Ecto neural progenitor cell (in vitro differentiated cells): ENCODE measurements around the gene DNAAF5.
"Not testable (repeated sequence)": the region's sequence is repeated elsewhere in the genome, so short reads cannot be mapped to it uniquely, and the experiment has no call there.

ENCODE experiments used
- DNase-seq: peaks from one replicate; pipeline ENCODE4 v3.0.0-alpha.2; 2018; ENCODE audit warnings: low spot score

The DNAAF5 gene

GRCh38 chr7:730501-731439 lies 4.3 kb downstream of the DNAAF5 start:
- peak; percentile 39 for DNase-seq

GRCh38 chr7:731440-732085 lies 5.1 kb downstream of the DNAAF5 start:
- DNase-seq = no peak

GRCh38 chr7:732094-732541 lies 5.6 kb downstream of the DNAAF5 start:
- DNase-seq = peak; percentile 43

GRCh38 chr7:732556-732955 lies 6.1 kb downstream of the DNAAF5 start:
- no peak for DNase-seq

GRCh38 chr7:734214-734613 lies 7.7 kb downstream of the DNAAF5 start:
- no peak for DNase-seq

- DNase-seq = no peak
Measured at GRCh38 chr7:734808-735207, 8.3 kb downstream of the DNAAF5 start.

GRCh38 chr7:738241-738640 lies 11.7 kb downstream of the DNAAF5 start:
- DNase-seq = no peak

- DNase-seq = no peak
Measured at GRCh38 chr7:738723-739454, 12.4 kb downstream of the DNAAF5 start.

- no peak for DNase-seq
Measured at GRCh38 chr7:739455-739982, 13.0 kb downstream of the DNAAF5 start.

- no peak for DNase-seq
Measured at GRCh38 chr7:739983-740942, 13.8 kb downstream of the DNAAF5 start.

- no peak for DNase-seq
Measured at GRCh38 chr7:741191-741671, 14.7 kb downstream of the DNAAF5 start.

GRCh38 chr7:741850-742249 lies 15.4 kb downstream of the DNAAF5 start:
- DNase-seq = no peak

- DNase-seq = no peak
Measured at GRCh38 chr7:742791-743190, 16.3 kb downstream of the DNAAF5 start.

GRCh38 chr7:743341-744127 lies 17.0 kb downstream of the DNAAF5 start:
- DNase-seq = not testable (repeated sequence)

- DNase-seq = not testable (repeated sequence)
Measured at GRCh38 chr7:744128-744520, 17.6 kb downstream of the DNAAF5 start.

GRCh38 chr7:744854-745430 lies 18.4 kb downstream of the DNAAF5 start:
- DNase-seq = peak; percentile 39

- no peak for DNase-seq
Measured at GRCh38 chr7:745431-746154, 19.1 kb downstream of the DNAAF5 start.

- no peak for DNase-seq
Measured at GRCh38 chr7:746155-747061, 19.9 kb downstream of the DNAAF5 start.
